GM23338 (cell line): Measurements from ENCODE around the gene ABCA12. TPM values are rescaled to one million over a fixed set of nuclear protein-coding genes. Genes with fewer than 3 reads are reported as not detected.
A peak's percentile ranks its signal among the peaks of the same experiment; 100 is the strongest.

Experiments
- ATAC-seq: fragments of 200-7000 bp; cut with Tn5 transposase; 3 replicates; pipeline ENCODE4 v1.9.1; 2020
- DNase-seq: peaks from one replicate; pipeline ENCODE4 v3.0.0-alpha.2; 2015; ENCODE audit warnings: low spot score
- H2AFZ ChIP-seq: fragments of 200-600 bp; sonication (generic); 2 replicates; pipeline ENCODE4 v1.8.0; 2016; ENCODE audit warnings: antibody characterized with exemption, mild to moderate bottlenecking, moderate library complexity
- H3F3A ChIP-seq: fragments of 200-600 bp; sonication (generic); replicated peaks from 2 replicates; pipeline ENCODE4 v1.8.0; 2017; ENCODE audit warnings: antibody characterized with exemption, mixed run types, low read depth
- H3K27ac ChIP-seq: fragments of 200-600 bp; sonication (generic); 2 replicates; pipeline ENCODE4 v1.6.1; 2016; ENCODE audit warnings: low read depth
- H3K27me3 ChIP-seq: fragments of 200-600 bp; sonication (generic); 2 replicates; pipeline ENCODE4 v1.8.0; 2016; ENCODE audit warnings: mild to moderate bottlenecking, mixed run types, moderate library complexity; ENCODE audit not compliant: insufficient read depth
- H3K36me3 ChIP-seq: fragments of 200-600 bp; sonication (generic); 2 replicates; pipeline ENCODE4 v1.8.0; 2016; ENCODE audit warnings: mild to moderate bottlenecking; ENCODE audit not compliant: insufficient read depth
- H3K4me1 ChIP-seq: fragments of 200-600 bp; sonication (generic); 2 replicates; pipeline ENCODE4 v1.8.0; 2016; ENCODE audit warnings: mild to moderate bottlenecking, moderate library complexity; ENCODE audit not compliant: insufficient read depth
- H3K4me2 ChIP-seq: fragments of 200-600 bp; sonication (generic); 2 replicates; pipeline ENCODE4 v1.7.1; 2017; ENCODE audit warnings: mixed run types
- H3K4me3 ChIP-seq: fragments of 200-600 bp; sonication (generic); 2 replicates; pipeline ENCODE4 v1.6.1; 2016; ENCODE audit warnings: mixed run types
- H3K79me2 ChIP-seq: fragments of 200-600 bp; sonication (generic); replicated peaks from 2 replicates; pipeline ENCODE4 v1.8.0; 2017; ENCODE audit warnings: mild to moderate bottlenecking; ENCODE audit not compliant: insufficient read depth
- H3K9me2 ChIP-seq: fragments of 200-600 bp; sonication (generic); 2 replicates; pipeline ENCODE4 v1.8.0; 2017; ENCODE audit not compliant: insufficient read depth
- H4K20me1 ChIP-seq: fragments of 200-600 bp; sonication (generic); replicated peaks from 2 replicates; pipeline ENCODE4 v1.8.0; 2017; ENCODE audit warnings: mild to moderate bottlenecking; ENCODE audit not compliant: insufficient read depth
- H3K27ac Mint-ChIP-seq: 2 replicates; pipeline ENCODE4 v1.8.0; 2020; ENCODE audit warnings: inconsistent platforms, mild to moderate bottlenecking, moderate library complexity, mixed read lengths
- H3K27me3 Mint-ChIP-seq: 3 replicates; pipeline ENCODE4 v1.8.0; 2022; ENCODE audit warnings: low read depth, mild to moderate bottlenecking, moderate library complexity, mixed read lengths, inconsistent platforms; ENCODE audit not compliant: insufficient read depth, poor library complexity
- H3K36me3 Mint-ChIP-seq: 3 replicates; pipeline ENCODE4 v1.8.0; 2021; ENCODE audit warnings: low read depth, mild to moderate bottlenecking, inconsistent platforms, moderate library complexity, mixed read lengths
- H3K4me1 Mint-ChIP-seq: 3 replicates; pipeline ENCODE4 v1.8.0; 2020; ENCODE audit warnings: mild to moderate bottlenecking, inconsistent platforms, mixed read lengths
- H3K4me3 Mint-ChIP-seq: 3 replicates; pipeline ENCODE4 v1.8.0; 2021; ENCODE audit warnings: moderate library complexity, mild to moderate bottlenecking, inconsistent platforms, mixed read lengths
- H3K9me3 Mint-ChIP-seq: 3 replicates; pipeline ENCODE4 v1.8.0; 2020; ENCODE audit warnings: moderate library complexity, mild to moderate bottlenecking, inconsistent platforms, mixed read lengths
- CREB1 ChIP-seq: fragments of 250-450 bp; sonication (Bioruptor Pico); IDR thresholded peaks from 2 replicates; pipeline ENCODE4 v1.5.0; 2020; ENCODE audit warnings: low read depth, mild to moderate bottlenecking, moderate library complexity
- ETS1 ChIP-seq: IDR thresholded peaks from 2 replicates; pipeline ENCODE4 v1.6.1; 2016; ENCODE audit warnings: antibody characterized with exemption
- EZH2phosphoT487 ChIP-seq: fragments of 200-600 bp; sonication (generic); IDR thresholded peaks from one replicate; pipeline ENCODE4 v1.8.1; 2018; ENCODE audit warnings: antibody characterized with exemption; ENCODE audit not compliant: unreplicated experiment
- NANOG ChIP-seq: IDR thresholded peaks from 2 replicates; pipeline ENCODE4 v1.6.1; 2016; ENCODE audit warnings: antibody characterized with exemption, borderline replicate concordance
- POLR2AphosphoS5 ChIP-seq: IDR thresholded peaks from 2 replicates; pipeline ENCODE4 v1.6.1; 2016; ENCODE audit warnings: antibody characterized with exemption, low read depth
- ZNF331 ChIP-seq: fragments of 250-450 bp; sonication (Bioruptor Pico); IDR thresholded peaks from 2 replicates; pipeline ENCODE4 v1.5.0; 2020; ENCODE audit warnings: low read depth, mild to moderate bottlenecking, moderate library complexity
- polyA plus RNA-seq: library from polyadenylated mRNA; unstranded; fragments of >200 nt; fragmentation: Nextera tagmentation; extraction: Ambion mirVana; gene quantifications from 2 replicates; pipeline ENCODE4 v1.2.1, GENCODE V29; 2016
- total RNA-seq: library from RNA; depleted of rRNA; stranded (reverse); fragments of >200 nt; shearing (Covaris generic); gene quantifications from 2 replicates; pipeline ENCODE4 v1.2.3, GENCODE V29; 2014
- TF ChIP-seq, protein P1 (sequence below): fragments of 250-450 bp; sonication (Bioruptor Pico); IDR thresholded peaks from 2 replicates; pipeline ENCODE4 v1.5.0; 2020; ENCODE audit warnings: mild to moderate bottlenecking, moderate library complexity
- TF ChIP-seq, protein P2 (sequence below): IDR thresholded peaks from one replicate; pipeline ENCODE4 v1.6.1; 2018; ENCODE audit warnings: antibody characterized with exemption; ENCODE audit not compliant: unreplicated experiment
- TF ChIP-seq, protein P3 (sequence below), 2 experiments: fragments of 200-600 bp in 1 of 2; sonication (generic) in 1 of 2; conservative IDR thresholded peaks; 2 replicates each; pipeline versions ENCODE4 v1.5.1 to v1.6.1; 2016 to 2017; ENCODE audit warnings: antibody characterized with exemption in 2 of 2, low read depth in 2 of 2, mild to moderate bottlenecking in 2 of 2, moderate library complexity in 1 of 2

The ABCA12 gene
- total and polyA plus RNA-seq, 2 experiments from 2014 or later: 0.05 to 0.10 TPM

DNA sequence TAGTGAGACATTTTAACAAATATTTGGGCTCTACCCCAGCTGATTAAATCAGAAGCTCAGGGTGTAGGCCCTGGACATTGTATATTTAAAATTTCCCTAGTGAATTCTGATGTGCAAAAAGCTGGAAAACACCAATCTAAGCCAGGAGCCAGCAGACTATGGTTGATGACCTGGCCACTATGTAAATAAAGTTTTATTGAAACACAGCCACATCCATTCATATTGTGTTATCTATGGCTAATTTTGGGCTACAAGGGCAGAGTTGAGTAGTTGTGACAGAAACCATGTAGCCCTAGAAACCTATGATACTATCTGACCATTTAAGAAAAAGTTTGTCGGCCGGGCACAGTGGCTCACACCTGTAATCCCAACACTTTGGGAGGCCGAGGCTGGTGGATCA, 243.0 kb downstream of the ABCA12 start:
- H3K9me3 Mint-ChIP-seq: no peaks in the 10 kb centered on the region; the same call in 2 of the 3 replicates
- TF ChIP-seq NANOG: no peak
- TF ChIP-seq, protein P1, sequence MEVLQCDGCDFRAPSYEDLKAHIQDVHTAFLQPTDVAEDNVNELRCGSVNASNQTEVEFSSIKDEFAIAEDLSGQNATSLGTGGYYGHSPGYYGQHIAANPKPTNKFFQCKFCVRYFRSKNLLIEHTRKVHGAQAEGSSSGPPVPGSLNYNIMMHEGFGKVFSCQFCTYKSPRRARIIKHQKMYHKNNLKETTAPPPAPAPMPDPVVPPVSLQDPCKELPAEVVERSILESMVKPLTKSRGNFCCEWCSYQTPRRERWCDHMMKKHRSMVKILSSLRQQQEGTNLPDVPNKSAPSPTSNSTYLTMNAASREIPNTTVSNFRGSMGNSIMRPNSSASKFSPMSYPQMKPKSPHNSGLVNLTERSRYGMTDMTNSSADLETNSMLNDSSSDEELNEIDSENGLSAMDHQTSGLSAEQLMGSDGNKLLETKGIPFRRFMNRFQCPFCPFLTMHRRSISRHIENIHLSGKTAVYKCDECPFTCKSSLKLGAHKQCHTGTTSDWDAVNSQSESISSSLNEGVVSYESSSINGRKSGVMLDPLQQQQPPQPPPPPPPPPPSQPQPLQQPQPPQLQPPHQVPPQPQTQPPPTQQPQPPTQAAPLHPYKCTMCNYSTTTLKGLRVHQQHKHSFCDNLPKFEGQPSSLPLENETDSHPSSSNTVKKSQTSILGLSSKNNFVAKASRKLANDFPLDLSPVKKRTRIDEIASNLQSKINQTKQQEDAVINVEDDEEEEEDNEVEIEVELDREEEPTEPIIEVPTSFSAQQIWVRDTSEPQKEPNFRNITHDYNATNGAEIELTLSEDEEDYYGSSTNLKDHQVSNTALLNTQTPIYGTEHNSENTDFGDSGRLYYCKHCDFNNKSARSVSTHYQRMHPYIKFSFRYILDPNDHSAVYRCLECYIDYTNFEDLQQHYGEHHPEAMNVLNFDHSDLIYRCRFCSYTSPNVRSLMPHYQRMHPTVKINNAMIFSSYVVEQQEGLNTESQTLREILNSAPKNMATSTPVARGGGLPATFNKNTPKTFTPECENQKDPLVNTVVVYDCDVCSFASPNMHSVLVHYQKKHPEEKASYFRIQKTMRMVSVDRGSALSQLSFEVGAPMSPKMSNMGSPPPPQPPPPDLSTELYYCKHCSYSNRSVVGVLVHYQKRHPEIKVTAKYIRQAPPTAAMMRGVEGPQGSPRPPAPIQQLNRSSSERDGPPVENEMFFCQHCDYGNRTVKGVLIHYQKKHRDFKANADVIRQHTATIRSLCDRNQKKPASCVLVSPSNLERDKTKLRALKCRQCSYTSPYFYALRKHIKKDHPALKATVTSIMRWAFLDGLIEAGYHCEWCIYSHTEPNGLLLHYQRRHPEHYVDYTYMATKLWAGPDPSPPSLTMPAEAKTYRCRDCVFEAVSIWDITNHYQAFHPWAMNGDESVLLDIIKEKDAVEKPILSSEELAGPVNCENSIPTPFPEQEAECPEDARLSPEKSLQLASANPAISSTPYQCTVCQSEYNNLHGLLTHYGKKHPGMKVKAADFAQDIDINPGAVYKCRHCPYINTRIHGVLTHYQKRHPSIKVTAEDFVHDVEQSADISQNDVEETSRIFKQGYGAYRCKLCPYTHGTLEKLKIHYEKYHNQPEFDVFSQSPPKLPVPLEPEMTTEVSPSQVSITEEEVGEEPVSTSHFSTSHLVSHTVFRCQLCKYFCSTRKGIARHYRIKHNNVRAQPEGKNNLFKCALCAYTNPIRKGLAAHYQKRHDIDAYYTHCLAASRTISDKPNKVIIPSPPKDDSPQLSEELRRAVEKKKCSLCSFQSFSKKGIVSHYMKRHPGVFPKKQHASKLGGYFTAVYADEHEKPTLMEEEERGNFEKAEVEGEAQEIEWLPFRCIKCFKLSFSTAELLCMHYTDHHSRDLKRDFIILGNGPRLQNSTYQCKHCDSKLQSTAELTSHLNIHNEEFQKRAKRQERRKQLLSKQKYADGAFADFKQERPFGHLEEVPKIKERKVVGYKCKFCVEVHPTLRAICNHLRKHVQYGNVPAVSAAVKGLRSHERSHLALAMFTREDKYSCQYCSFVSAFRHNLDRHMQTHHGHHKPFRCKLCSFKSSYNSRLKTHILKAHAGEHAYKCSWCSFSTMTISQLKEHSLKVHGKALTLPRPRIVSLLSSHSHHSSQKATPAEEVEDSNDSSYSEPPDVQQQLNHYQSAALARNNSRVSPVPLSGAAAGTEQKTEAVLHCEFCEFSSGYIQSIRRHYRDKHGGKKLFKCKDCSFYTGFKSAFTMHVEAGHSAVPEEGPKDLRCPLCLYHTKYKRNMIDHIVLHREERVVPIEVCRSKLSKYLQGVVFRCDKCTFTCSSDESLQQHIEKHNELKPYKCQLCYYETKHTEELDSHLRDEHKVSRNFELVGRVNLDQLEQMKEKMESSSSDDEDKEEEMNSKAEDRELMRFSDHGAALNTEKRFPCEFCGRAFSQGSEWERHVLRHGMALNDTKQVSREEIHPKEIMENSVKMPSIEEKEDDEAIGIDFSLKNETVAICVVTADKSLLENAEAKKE (CRISPR knock-in tag): no peak
- TF ChIP-seq CREB1 (CRISPR knock-in tag): no peak
- TF ChIP-seq POLR2AphosphoS5: no peak
- no peak for TF ChIP-seq ETS1
- TF ChIP-seq, protein P2, sequence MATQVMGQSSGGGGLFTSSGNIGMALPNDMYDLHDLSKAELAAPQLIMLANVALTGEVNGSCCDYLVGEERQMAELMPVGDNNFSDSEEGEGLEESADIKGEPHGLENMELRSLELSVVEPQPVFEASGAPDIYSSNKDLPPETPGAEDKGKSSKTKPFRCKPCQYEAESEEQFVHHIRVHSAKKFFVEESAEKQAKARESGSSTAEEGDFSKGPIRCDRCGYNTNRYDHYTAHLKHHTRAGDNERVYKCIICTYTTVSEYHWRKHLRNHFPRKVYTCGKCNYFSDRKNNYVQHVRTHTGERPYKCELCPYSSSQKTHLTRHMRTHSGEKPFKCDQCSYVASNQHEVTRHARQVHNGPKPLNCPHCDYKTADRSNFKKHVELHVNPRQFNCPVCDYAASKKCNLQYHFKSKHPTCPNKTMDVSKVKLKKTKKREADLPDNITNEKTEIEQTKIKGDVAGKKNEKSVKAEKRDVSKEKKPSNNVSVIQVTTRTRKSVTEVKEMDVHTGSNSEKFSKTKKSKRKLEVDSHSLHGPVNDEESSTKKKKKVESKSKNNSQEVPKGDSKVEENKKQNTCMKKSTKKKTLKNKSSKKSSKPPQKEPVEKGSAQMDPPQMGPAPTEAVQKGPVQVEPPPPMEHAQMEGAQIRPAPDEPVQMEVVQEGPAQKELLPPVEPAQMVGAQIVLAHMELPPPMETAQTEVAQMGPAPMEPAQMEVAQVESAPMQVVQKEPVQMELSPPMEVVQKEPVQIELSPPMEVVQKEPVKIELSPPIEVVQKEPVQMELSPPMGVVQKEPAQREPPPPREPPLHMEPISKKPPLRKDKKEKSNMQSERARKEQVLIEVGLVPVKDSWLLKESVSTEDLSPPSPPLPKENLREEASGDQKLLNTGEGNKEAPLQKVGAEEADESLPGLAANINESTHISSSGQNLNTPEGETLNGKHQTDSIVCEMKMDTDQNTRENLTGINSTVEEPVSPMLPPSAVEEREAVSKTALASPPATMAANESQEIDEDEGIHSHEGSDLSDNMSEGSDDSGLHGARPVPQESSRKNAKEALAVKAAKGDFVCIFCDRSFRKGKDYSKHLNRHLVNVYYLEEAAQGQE: no peak
- TF ChIP-seq, protein P3, sequence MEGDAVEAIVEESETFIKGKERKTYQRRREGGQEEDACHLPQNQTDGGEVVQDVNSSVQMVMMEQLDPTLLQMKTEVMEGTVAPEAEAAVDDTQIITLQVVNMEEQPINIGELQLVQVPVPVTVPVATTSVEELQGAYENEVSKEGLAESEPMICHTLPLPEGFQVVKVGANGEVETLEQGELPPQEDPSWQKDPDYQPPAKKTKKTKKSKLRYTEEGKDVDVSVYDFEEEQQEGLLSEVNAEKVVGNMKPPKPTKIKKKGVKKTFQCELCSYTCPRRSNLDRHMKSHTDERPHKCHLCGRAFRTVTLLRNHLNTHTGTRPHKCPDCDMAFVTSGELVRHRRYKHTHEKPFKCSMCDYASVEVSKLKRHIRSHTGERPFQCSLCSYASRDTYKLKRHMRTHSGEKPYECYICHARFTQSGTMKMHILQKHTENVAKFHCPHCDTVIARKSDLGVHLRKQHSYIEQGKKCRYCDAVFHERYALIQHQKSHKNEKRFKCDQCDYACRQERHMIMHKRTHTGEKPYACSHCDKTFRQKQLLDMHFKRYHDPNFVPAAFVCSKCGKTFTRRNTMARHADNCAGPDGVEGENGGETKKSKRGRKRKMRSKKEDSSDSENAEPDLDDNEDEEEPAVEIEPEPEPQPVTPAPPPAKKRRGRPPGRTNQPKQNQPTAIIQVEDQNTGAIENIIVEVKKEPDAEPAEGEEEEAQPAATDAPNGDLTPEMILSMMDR (conservative IDR thresholded peaks at IDR 0.05; ENCODE audit: low read depth in 2 of 2): no peak
- no peak for TF ChIP-seq EZH2phosphoT487
- no peak for TF ChIP-seq ZNF331 (CRISPR knock-in tag)
- H3K4me1 Mint-ChIP-seq: no peaks in the 10 kb centered on the region
- H3K27me3 Mint-ChIP-seq: no peaks in the 10 kb centered on the region
- Histone ChIP-seq H3K4me3 (no peak overlapping the region), H3F3A (no peaks in the 10 kb centered on the region), H3K36me3 (no peaks in the 10 kb centered on the region), H3K79me2 (no peaks in the 10 kb centered on the region), H3K4me2 (no peak overlapping the region), H3K4me1 (no peaks in the 10 kb centered on the region), H4K20me1 (no peaks in the 10 kb centered on the region), H3K27ac (no peak overlapping the region), H2AFZ (peak overlapping the region; percentile 19; the same call in 1 of the 2 replicates), H3K27me3 (no peaks in the 10 kb centered on the region), H3K9me2 (peaks cover 7% of the 10 kb centered on the region; the same call in 1 of the 2 replicates)
- ATAC-seq (no peak), DNase-seq (no peak)
- no peak overlapping the region for H3K4me3 Mint-ChIP-seq
- H3K36me3 Mint-ChIP-seq: no peaks in the 10 kb centered on the region
- no peak overlapping the region for H3K27ac Mint-ChIP-seq
